HG02884 (cell line): Measurements from ENCODE around the gene LSM8.
"Not testable (repeated sequence)": the region's sequence is repeated elsewhere in the genome, so short reads cannot be mapped to it uniquely, and the experiment has no call there.

Source experiments
- ATAC-seq: cut with Tn5 transposase; IDR thresholded peaks from one replicate; pipeline ENCODE4 v1.9.1; 2021; ENCODE audit warnings: mild to moderate bottlenecking, moderate library complexity; ENCODE audit not compliant: unreplicated experiment

LSM8 gene

DNA sequence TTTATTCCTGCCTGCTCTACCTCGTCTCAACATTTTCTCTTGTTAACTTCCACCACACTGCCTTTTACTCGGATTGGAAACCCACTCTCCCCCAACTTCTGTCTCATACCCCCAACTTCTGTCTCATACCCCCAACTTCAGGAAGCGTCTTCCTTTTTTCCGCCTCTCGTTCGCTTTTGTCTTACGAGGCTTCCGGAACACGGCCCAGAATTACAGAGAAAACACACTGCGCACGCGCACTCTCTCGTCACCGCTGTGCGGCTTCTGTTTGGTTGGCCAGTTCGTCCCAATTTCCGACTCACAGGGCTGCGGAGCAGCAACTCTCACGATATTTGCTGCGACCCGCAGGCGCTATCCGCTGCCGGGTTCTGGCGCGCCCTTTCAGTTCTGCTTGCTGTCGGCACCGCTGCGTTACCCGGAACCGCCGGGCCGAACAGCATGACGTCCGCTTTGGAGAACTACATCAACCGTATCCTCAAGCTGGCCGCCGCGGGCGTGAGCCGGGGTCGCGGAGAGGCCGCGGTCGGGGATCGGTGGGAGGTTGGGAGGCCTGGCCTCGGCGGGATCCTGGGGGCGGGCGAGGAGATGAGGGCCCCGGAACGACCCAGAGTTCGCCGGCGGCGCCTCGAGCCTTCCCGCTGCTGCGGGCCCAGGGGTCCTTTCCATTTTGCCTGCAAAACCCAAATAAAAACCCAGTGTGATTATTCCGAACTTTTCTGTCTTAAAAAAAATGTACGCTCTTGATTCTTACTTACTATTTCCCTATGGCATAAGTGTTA is at the start of gene LSM8:
Gene LSM8 (plus strand): TSS at position 379 of the 779 bp plus-strand sequence. CDS start 60 bp downstream, at position 439.
- peak; percentile 94 for ATAC-seq

- not testable (repeated sequence) for ATAC-seq
Observed at GRCh38 chr7:118134420-118134819, 49.5 kb upstream of the LSM8 start.

DNA sequence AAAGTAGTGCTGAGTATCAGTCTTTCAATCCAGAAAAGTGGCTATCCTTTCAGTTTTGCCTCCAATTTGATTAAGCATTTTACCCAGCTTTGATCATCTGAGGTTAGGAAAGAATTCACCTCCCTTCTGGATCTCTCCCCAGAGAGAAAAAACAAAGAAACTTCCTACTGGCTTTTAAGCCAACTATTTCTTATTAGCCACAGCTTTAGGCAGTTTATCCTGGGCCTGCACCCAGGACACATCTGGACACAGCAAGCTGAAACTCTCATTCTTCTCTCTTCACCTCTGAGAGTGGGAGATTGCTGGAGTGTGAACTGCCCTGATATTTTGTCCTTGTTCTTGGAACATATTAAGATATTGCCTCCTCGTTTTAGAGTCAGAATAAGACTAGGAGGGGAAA is 43.5 kb upstream of the LSM8 start:
- no peak for ATAC-seq

GRCh38 chr7:118142012-118142411 is 42.0 kb upstream of the LSM8 start:
- no peak for ATAC-seq

DNA sequence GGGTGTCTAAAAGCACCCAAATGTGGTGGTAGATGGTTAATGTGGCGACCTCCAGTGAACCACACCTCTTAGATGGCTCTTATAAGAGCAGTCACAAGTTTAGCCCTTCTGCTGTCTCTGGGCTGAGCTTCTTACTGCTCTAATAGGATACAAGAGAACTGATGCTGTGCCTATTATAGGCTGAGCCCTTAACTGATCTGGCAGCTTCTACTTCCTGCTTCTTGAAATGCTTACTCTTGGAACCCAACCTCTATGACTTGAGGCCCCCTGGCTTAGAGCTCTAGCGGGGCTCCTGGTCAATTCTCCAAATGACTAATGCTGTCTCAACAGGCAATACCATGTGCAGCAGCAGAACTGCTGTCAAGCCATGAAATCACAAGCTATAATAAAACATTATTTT is 35.0 kb upstream of the LSM8 start:
- peak; percentile 74 for ATAC-seq

DNA sequence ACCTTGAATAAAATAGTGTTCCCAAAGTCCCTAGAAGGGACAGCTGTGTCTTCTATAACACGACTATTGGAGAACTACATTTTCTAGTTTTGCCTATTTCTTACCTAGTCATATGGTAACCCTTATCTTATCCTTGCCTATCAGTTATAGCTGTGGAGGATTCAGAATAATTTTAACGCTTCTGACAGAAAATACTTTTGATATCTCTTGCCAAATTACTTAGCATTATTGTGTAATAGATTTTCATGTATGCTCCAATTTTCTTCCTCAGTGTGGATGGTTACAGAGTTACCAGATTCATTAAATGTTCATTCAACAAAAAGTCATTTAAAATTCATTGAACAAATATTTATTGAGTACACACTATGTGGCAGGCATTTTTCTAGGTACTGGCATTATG is 34.6 kb upstream of the LSM8 start:
- no peak for ATAC-seq

GRCh38 chr7:118151671-118152070 is 32.3 kb upstream of the LSM8 start:
- no peak for ATAC-seq

GRCh38 chr7:118152149-118152548 is 31.8 kb upstream of the LSM8 start:
- no peak for ATAC-seq

DNA sequence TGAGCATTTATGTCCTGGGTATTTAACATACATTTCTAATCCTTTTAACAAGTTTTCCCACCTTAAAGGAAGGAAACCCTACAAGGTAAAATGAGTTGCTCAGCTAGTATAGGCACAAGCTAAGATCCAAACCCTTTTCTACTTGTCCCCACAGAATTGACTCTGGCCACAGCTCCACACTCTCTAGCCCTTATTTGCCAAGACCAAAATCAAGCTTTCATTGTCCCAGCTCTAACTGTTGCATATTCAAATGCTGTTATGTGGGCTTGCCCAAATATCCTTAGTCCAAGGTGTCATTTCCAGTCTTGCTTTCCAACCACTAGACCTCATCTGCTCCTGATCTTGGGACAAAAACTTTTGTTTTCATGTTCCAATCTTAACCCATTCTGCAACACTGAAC is 31.3 kb upstream of the LSM8 start:
- no peak for ATAC-seq

DNA sequence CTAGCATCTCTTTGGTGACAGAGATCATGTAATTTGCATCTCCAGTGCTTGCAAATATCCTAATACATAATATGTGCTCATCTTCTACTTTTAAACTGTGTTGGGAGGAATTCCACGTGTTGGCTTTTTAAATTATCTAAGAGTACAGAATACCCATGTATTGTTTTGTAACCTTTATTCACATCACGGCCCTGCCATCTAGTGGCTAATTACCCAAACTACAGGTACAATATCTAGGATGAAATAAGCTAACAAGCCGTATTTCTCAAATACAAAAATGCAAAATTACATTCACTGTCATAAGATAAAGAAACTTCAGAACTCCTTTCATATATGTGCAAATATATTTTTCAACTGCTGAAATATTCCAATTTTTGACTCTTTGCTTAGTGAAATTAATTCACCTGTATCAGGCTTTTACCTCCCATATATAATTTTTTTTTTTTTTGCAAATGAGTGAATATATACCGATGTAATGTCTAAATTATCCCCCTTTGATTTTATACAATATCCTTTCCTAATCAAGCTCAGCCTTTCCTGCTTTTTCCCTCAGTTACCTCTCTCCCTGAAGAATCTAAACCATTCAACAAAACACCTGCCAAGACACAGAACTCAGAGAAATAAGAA is 30.3 kb upstream of the LSM8 start:
- ATAC-seq = no peak

- ATAC-seq = no peak
Observed at GRCh38 chr7:118158766-118159165, 25.2 kb upstream of the LSM8 start.

DNA sequence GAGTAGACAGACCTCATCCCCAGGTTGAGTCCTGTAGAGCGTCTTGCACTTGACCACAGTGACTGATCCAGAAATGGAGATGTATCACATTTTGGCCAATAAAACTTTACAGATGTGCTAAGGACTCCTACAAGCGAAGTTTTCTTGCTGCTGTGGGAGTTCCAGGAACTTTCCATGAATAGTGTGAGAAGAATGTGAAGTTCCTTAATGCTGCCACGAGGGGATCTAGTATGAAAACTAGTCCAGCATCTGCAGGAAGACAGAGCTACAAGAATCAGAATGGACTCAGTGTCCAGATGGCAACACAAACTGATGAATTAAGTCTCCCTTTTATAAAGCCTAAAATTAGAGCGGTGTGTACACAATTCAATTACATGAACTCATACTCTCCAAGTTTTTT is 14.8 kb upstream of the LSM8 start:
- no peak for ATAC-seq

DNA sequence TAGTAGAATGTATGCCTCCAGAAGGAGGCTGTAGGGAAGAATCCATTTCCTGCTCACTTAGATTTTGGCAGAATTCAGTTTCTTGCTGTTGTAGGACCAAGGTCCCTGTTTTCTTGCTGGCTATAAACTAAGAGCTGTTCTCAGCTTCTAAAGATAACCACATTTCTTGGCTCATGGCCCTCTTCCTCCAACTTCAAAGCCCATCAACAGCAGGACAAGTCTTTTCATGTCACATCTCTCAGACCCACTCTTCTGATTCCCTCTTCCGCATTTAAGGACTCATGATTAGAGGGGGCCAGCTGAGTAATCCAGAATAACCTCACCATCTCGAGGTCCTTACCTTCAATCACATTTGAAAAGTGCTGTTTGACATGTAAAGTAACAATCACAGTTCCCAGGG is 8.2 kb upstream of the LSM8 start:
- ATAC-seq = no peak

DNA sequence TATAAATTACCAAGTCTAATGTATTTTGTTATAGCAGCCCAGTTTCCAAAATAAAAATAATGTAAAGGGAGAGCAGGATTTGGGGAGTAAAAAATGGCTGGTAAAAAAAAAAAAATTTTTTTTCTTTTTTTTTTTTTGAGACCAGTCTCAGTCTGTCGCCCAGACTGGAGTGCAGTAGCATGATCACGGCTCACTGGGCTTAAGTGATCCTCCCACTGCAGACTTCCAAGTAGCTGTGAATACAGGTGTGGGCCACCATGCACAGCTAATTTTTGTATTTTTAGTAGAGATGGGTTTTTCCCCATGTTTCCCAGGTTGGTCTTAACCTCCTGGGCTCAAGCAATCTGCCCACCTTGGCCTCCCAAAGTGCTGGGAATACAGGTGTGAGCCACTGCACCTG is 4.8 kb upstream of the LSM8 start:
- ATAC-seq = peak; percentile 23

DNA sequence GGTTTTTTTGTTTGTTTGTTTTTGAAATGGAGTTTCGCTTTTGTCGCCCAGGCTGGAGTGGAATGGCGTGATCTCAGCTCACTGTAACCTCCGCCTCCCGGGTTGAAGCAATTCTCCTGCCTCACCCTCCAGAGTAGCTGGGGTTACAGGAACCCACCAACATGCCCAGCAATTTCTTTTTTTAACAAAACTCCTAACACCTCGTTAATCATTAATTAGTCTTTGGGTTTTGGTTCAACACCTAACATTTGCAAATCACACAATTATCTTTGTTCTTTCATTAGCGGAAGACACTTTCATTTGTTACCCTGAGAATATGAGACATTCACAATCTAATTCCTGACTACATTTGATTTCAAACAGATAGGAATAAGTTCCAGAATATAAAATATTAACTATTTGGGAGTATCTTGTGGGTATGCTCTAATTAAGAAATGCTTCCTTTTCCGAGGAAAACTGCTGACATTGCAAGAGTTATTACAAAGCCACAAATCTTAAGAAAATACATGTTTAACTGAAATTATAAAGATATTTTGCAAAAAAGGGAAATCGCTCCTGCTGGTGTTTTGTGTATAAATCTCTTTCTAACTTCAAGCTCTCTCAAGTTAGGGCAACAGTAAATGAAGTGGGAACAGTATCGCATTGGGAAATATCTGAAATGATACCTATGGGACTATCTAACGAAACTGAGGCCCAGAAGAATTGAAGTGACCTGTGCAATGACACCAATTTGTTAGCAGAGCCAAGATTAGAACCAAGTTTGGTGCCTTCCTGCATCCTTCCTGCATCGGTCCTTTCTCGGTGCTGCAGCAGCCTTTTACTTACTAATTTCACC is 1.2 kb upstream of the LSM8 start:
- ATAC-seq = no peak

GRCh38 chr7:118183428-118183785 is 557 bp upstream of the LSM8 start:
- ATAC-seq = peak; percentile 8

DNA sequence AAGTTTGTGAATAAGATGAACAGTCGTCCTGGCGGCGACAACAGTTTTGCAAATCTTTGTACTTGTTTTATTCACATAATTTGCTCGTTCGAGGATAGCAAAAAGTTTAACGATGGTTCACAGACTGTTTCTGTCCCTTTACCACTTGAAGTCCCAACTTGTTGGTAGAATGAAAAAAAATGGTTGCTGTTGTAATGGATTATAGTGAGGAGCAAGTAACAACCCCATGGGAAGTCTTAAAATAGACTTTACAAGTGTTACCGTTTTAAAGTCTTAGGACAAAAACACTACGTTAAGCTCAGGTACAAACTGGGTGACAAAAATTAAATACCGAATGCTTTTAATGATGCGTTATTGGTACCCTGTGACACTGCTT is 589 bp downstream of the LSM8 start:
- no peak for ATAC-seq

- ATAC-seq = no peak
Observed at GRCh38 chr7:118185163-118185860, 1.3 kb downstream of the LSM8 start.

DNA sequence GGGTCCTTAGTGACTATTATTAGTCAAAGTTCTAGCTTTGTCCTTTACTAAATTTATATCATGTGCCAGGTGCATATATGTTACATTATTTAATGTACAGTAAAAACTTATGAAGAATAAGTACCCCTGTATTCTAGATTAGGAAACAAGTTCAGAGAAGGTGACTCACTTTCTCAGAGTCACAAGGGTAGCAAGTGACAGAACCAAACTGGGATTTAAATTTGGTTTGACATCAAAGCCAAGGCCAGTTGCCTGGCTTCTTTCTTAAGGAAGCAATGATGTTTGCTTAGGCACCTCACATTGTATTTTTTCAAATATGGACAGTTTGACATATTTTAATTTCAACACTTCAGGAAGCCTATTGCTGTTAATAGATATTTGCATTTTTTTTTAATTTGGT is 2.5 kb downstream of the LSM8 start:
- ATAC-seq = no peak

DNA sequence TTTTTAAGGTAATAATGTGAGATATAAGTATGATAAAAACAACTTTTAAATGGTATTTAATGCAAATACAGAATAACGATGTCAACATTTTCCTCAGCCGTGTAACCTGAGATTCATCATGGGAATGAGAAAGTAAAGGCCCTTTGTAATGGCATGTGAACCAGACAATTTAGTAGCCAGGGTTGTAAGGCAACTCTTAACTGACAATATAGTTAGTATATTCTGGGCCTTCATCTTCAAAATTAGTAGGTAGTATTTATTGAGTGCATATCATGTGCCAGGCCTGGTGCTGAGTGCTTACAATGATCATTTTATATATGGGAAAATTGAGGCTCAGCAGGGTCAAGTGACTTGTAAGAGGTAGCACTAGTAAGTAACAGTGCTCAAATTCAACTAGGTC is 10.6 kb downstream of the LSM8 start:
- no peak for ATAC-seq

- peak; percentile 71 for ATAC-seq
Observed at GRCh38 chr7:118195837-118196474, 12.0 kb downstream of the LSM8 start.
